Upper lobe of right lung (tissue), 1 donor: ENCODE measurements around the gene COL16A1. TPM values are rescaled to one million over a fixed set of nuclear protein-coding genes. Genes with fewer than 3 reads are reported as not detected.
A peak's percentile ranks its signal among the peaks of the same experiment; 100 is the strongest.

Experiments used
- ATAC-seq: fragments of 200-7000 bp; cut with Tn5 transposase; one replicate; pipeline ENCODE4 v1.9.1; 2020; ENCODE audit warnings: mild to moderate bottlenecking, moderate library complexity
- DNase-seq: peaks from one replicate; pipeline ENCODE4 v3.0.0-alpha.2; 2020
- H3K27ac ChIP-seq: fragments of 200-600 bp; one replicate; pipeline ENCODE4 v1.8.0; 2022
- H3K27me3 ChIP-seq: fragments of 200-600 bp; one replicate; pipeline ENCODE4 v1.8.0; 2022; ENCODE audit warnings: mild to moderate bottlenecking
- H3K36me3 ChIP-seq: fragments of 200-600 bp; one replicate; pipeline ENCODE4 v1.8.0; 2022
- H3K4me1 ChIP-seq: fragments of 200-600 bp; one replicate; pipeline ENCODE4 v1.8.0; 2022
- H3K4me3 ChIP-seq: fragments of 200-600 bp; one replicate; pipeline ENCODE4 v1.8.0; 2022; ENCODE audit warnings: mild to moderate bottlenecking
- H3K9me3 ChIP-seq: fragments of 200-600 bp; one replicate; pipeline ENCODE4 v1.8.0; 2022
- intact Hi-C: fragments of 100-400 bp; cut with DNase I; formaldehyde crosslinking; loops from one replicate; pipeline ENCODE4 v1.11.0; 2022
- total RNA-seq: library from RNA; stranded (reverse); fragmentation: NEBNext Ultra II Directional; extraction: Animal tissue kit (Norgen Biotek cat#: 25700); gene quantifications from one replicate; pipeline ENCODE4 v1.2.1, GENCODE V29; 2021
- TF ChIP-seq, protein P1 (sequence below): fragments of 200-600 bp; IDR thresholded peaks from one replicate; pipeline ENCODE4 v1.8.0; 2022; ENCODE audit warnings: antibody characterized with exemption
- donor health status: DM: no; HTN: yes; CAD: no; lungs with severe emphysema.

Gene COL16A1
- total RNA-seq, 1 donor from 2014 or later = 28.9 TPM

DNA sequence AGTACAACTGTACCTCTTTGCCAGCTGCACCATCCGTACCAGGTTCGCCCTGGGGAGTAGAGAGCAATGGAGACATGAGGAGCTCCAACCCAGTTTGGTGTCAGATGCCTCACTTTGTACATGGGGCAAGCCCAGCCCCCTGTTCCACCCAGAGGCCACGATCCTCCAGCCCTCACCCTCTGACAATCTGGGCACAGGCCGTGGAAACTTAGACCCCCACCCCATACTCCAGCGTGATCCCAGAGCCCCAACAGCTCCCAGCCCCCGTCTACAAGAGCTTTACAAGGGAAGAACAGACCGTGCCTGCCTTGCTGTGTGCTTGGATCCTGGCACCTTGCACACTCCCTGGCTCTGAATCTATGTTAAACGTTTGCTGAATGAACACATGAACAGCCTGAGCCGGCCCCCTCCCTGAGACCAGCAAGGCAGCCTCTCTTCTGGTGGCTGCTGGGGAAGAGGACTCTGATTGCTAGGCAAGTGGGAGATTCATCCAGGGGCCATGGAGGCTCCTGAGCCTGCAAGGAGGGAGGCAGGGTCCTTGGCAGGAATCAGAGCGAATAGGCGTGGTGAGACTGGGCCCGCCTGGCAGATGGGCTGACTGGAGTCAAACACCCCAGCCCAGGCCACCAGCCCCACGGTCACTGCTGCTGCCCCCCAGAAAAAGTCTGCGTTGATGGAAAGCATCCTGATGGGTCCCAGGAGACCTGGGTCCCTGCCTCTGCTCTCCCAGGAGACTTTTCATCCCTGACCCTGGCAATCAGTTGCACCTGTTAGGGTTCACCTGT lies 46.6 kb downstream of the COL16A1 start:
- no peaks in the 10 kb centered on the region for H3K9me3 ChIP-seq
- peak; percentile 52 for DNase-seq
- no peaks in the 10 kb centered on the region for H3K27me3 ChIP-seq
- TF ChIP-seq, protein P1, sequence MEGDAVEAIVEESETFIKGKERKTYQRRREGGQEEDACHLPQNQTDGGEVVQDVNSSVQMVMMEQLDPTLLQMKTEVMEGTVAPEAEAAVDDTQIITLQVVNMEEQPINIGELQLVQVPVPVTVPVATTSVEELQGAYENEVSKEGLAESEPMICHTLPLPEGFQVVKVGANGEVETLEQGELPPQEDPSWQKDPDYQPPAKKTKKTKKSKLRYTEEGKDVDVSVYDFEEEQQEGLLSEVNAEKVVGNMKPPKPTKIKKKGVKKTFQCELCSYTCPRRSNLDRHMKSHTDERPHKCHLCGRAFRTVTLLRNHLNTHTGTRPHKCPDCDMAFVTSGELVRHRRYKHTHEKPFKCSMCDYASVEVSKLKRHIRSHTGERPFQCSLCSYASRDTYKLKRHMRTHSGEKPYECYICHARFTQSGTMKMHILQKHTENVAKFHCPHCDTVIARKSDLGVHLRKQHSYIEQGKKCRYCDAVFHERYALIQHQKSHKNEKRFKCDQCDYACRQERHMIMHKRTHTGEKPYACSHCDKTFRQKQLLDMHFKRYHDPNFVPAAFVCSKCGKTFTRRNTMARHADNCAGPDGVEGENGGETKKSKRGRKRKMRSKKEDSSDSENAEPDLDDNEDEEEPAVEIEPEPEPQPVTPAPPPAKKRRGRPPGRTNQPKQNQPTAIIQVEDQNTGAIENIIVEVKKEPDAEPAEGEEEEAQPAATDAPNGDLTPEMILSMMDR = no peak
- H3K27ac ChIP-seq = no peak overlapping the region
- H3K4me1 ChIP-seq = no peaks in the 10 kb centered on the region
- intact Hi-C loops = no loop called here
- ATAC-seq = no peak
- H3K36me3 ChIP-seq = no peaks in the 10 kb centered on the region
- H3K4me3 ChIP-seq = no peak overlapping the region

DNA sequence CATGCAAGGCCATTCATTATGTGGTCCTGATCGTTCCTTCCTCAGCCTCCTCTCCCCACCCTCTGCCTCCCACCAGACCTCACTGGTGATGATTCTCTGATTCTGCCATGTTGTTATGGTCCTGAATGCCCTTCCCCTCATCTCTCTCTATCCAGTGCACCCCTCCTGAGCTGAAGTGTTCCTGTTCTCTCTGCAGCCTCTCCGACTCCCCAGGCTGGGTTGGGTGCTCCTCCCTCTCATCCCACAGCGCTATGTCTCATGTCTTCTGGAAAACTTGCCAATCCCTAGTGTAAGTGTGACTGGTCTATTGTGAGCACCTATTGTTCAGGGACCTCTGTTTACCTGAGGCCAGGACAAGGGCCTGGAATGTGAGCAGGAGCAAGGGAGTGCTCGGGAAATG lies 48.1 kb downstream of the COL16A1 start:
- Histone ChIP-seq H3K27me3 (no peaks in the 10 kb centered on the region), H3K27ac (no peak overlapping the region), H3K4me3 (no peak overlapping the region), H3K4me1 (no peaks in the 10 kb centered on the region), H3K36me3 (no peaks in the 10 kb centered on the region), H3K9me3 (no peaks in the 10 kb centered on the region)
- TF ChIP-seq, protein P1 = no peak
- ATAC-seq (no peak), DNase-seq (no peak)
- intact Hi-C loops = no loop called here

DNA sequence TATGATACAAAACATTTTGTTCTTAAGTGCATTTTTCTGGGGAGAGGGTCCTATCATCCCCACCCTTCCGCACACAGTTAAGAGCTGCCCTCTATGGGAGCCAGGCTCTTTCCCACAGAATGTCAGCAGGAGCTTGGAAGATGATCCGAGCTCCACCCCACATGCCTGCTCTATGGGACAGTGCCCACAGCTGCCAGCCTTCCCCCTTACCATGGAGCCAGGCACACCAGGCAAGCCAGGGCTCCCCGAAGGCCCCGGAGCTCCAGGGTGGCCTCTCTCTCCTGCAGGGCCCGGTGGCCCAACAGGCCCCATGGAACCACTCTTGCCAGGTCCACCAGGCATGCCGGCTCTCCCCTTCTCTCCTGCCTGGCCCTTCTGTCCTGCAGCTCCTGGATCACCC lies 48.7 kb downstream of the COL16A1 start:
- intact Hi-C loops = no loop called here
- no peaks in the 10 kb centered on the region for H3K4me1 ChIP-seq
- DNase-seq = no peak
- no peak for ATAC-seq
- H3K9me3 ChIP-seq = no peaks in the 10 kb centered on the region
- no peaks in the 10 kb centered on the region for H3K36me3 ChIP-seq
- no peak overlapping the region for H3K27ac ChIP-seq
- no peaks in the 10 kb centered on the region for H3K27me3 ChIP-seq
- TF ChIP-seq, protein P1 = no peak
- no peak overlapping the region for H3K4me3 ChIP-seq

DNA sequence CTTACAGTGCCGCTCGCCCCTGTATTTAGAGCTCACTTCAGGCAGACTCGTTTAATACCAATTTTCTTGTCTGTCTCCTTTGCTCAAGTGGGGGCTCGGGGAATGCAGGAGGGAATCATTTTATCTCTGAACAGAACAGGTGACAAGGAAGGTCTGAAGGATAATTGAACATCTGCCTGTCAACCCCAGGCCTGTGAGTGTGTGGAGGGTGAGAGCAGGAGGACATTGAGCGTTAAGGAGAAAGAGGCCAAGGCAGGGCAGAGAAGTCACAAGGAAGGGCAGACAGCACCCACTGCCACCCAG lies 49.4 kb downstream of the COL16A1 start:
- Histone ChIP-seq H3K4me3 (no peak overlapping the region), H3K9me3 (no peaks in the 10 kb centered on the region), H3K27me3 (no peaks in the 10 kb centered on the region), H3K36me3 (no peaks in the 10 kb centered on the region), H3K27ac (no peak overlapping the region), H3K4me1 (no peaks in the 10 kb centered on the region)
- TF ChIP-seq, protein P1 = no peak
- DNase-seq (no peak), ATAC-seq (no peak)
- intact Hi-C loops = no loop called here

DNA sequence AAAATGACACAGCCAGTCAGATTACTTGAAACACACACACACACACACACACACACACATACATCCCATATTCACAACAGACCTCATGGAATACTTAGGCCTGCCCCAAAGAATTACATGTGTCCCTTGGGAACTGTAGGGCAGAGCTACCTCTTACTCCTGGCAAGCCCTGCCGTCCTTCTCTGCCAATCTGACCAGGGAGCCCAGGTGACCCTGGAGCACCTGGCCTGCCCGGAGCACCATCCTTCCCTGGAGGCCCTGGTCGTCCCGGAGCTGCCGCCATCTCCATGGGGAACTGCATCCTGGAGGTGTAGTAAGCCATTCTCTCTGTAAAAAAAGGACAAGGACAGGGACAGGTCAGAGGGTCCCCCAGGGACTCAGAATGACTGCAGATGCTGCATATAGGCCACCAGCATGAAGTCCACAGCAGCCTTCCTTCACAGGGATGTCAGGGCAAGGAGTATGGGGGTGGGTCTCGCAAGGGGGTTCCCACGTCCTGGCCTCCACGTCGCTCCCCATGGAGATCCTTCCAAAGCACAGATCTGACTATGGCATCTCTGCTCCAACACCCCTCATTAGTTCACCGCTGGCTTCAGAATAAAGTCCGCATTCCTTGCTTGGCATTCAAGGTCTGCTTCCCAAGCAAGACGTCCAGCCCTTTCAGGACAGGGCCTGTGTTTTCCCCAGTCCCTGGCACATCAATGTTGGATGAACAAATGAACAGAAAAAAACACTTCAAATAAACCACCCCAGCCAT lies 49.9 kb downstream of the COL16A1 start:
- Histone ChIP-seq H3K4me3 (no peak overlapping the region), H3K36me3 (no peaks in the 10 kb centered on the region), H3K9me3 (no peaks in the 10 kb centered on the region), H3K27me3 (no peaks in the 10 kb centered on the region), H3K27ac (no peak overlapping the region), H3K4me1 (no peaks in the 10 kb centered on the region)
- intact Hi-C loops = no loop called here
- TF ChIP-seq, protein P1 = no peak
- ATAC-seq (no peak), DNase-seq (peak; percentile 60)
